ENCODE results near the gene STAT3. TPM values are rescaled to one million over a fixed set of nuclear protein-coding genes. Genes with fewer than 3 reads are reported as not detected.
A peak's percentile ranks its signal among the peaks of the same experiment; 100 is the strongest.

The STAT3 gene
- total RNA-seq, 2 donors from 2014 or later, result 105 to 150 TPM

DNA sequence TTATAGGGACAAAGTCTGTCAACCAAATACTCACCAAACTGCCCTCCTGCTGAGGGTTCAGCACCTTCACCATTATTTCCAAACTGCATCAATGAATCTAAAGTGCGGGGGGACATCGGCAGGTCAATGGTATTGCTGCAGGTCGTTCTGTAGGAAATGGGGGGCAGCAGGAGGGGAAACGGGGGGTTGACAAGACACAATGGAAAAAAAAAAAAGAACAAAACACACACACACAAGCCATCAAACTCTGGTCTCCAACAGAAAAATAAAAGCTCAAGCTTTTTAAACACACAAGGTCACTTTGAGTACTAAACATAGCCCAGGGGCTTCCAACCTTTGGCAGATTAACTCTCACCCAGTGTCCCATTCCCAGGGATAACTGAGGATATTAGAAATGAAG lies 71.5 kb downstream of the STAT3 start:
- Histone ChIP-seq H3K4me1 (peaks cover 0 to 27% of the 10 kb centered on the region in 2 donors), H3K4me3 (no peak overlapping the region)
- TF ChIP-seq, protein P1, sequence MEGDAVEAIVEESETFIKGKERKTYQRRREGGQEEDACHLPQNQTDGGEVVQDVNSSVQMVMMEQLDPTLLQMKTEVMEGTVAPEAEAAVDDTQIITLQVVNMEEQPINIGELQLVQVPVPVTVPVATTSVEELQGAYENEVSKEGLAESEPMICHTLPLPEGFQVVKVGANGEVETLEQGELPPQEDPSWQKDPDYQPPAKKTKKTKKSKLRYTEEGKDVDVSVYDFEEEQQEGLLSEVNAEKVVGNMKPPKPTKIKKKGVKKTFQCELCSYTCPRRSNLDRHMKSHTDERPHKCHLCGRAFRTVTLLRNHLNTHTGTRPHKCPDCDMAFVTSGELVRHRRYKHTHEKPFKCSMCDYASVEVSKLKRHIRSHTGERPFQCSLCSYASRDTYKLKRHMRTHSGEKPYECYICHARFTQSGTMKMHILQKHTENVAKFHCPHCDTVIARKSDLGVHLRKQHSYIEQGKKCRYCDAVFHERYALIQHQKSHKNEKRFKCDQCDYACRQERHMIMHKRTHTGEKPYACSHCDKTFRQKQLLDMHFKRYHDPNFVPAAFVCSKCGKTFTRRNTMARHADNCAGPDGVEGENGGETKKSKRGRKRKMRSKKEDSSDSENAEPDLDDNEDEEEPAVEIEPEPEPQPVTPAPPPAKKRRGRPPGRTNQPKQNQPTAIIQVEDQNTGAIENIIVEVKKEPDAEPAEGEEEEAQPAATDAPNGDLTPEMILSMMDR (IDR thresholded peaks at IDR 0.05), result no peak

DNA sequence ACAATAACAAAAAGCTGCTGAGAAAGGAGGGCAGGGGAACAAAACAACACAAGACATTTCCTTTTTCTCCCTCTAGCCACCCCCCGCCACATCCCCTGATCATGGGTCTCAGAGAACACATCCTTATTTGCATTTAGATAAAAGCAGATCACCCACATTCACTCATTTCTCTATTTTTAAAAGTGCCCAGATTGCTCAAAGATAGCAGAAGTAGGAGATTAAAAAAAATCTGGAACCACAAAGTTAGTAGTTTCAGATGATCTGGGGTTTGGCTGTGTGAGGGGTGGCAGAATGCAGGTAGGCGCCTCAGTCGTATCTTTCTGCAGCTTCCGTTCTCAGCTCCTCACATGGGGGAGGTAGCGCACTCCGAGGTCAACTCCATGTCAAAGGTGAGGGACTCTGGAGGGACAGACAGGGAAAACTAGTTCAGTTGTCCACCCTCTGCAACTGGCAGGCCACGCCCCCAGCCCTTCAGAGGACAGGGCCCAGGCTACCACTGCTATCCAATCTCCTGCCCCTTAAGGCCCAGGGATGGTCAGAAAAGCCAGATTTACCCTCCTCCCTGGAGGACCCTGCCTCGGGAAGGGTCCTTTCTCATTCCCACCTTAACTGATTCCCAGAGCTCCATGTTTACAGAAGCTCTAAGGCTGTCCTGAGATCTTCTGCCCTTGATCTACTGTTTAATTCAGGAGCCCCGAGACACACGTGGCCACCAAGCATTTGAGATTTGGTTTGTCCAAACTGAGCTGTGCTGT lies 72.7 kb downstream of the STAT3 start:
- TF ChIP-seq, protein P1 (IDR thresholded peaks at IDR 0.05), result no peak
- Histone ChIP-seq H3K36me3 (peaks cover 74% of the 10 kb centered on the region), H3K27me3 (no peaks in the 10 kb centered on the region), H3K4me3 (no peak overlapping the region), H3K4me1 (peaks cover 0 to 39% of the 10 kb centered on the region in 2 donors), H3K9me3 (no peaks in the 10 kb centered on the region), H3K27ac (no peak overlapping the region)
- DNase-seq (ENCODE audit: low spot score), result no peak

More for the DNA sequence above, 71.5 kb downstream of the STAT3 start:
- H3K36me3 ChIP-seq, result peaks cover 74% of the 10 kb centered on the region
- H3K27me3 ChIP-seq, result no peaks in the 10 kb centered on the region
- DNase-seq (ENCODE audit: low spot score), result no peak
- H3K9me3 ChIP-seq, result no peaks in the 10 kb centered on the region
- H3K27ac ChIP-seq, result no peak overlapping the region

DNA sequence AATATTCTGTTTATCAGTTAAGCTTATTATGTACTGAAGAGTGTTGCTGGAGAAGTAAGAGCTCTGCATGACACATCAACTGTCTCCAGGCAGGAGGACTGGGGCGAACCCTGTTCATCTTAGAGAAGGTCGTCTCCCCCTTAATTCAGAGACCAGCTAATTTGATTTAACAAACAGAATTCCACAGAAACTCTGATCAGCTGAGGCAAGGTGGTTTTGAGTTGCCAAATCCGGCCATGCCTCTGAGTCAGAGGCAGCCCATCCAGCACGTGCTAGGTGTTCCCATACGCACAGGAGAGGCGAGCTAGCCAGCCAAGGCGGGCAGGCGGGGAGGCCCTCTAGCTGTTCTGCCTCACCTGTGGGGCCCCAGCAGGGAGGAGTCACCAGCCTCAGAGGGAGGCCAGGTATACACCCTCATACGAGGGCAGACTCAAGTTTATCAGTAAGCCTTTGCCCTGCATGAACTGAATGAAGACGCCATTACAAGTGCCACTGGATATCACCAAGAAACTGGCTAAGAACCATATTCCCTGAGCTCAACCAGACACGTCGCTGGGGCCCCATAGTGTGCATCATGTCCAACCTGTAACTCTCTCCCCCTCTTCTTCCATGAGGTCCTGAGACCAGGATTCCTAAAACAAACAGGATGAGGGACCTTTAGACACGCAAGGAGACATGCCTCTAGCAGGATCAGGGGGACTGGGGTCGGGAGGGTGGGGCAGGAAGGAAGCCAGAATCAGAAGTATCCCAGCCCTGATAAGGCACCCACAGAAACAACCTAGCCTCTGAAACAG lies 74.3 kb downstream of the STAT3 start:
- Histone ChIP-seq H3K9me3 (no peaks in the 10 kb centered on the region), H3K4me1 (peaks cover 0 to 42% of the 10 kb centered on the region in 2 donors), H3K27me3 (no peaks in the 10 kb centered on the region), H3K4me3 (no peak overlapping the region), H3K36me3 (peaks cover 73% of the 10 kb centered on the region), H3K27ac (no peak overlapping the region)
- TF ChIP-seq, protein P1 (IDR thresholded peaks at IDR 0.05), result no peak
- DNase-seq (ENCODE audit: low spot score), result no peak

DNA sequence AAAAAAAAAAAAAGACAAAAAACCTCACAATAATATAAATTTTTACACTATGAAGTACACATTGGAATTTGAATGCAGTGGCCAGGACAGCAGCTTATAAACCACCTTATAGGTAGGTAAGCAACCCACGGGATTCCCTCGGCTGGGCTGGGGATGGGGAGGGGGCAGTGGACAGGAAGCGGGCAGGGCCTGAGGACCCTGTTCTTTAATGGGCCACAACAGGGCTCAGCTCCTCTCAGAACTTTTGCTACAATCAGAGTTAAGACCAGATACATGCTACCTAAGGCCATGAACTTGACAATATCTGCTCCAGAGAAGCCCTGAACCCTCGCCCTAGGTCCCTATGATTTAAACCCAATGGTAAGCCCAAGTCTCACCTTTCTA lies 74.9 kb downstream of the STAT3 start:
- Histone ChIP-seq H3K9me3 (no peaks in the 10 kb centered on the region), H3K4me3 (no peak overlapping the region), H3K36me3 (peaks cover 67% of the 10 kb centered on the region), H3K4me1 (peaks cover 0 to 36% of the 10 kb centered on the region in 2 donors), H3K27ac (no peak overlapping the region), H3K27me3 (no peaks in the 10 kb centered on the region)
- DNase-seq (ENCODE audit: low spot score), result no peak
- TF ChIP-seq, protein P1 (IDR thresholded peaks at IDR 0.05), result no peak

DNA sequence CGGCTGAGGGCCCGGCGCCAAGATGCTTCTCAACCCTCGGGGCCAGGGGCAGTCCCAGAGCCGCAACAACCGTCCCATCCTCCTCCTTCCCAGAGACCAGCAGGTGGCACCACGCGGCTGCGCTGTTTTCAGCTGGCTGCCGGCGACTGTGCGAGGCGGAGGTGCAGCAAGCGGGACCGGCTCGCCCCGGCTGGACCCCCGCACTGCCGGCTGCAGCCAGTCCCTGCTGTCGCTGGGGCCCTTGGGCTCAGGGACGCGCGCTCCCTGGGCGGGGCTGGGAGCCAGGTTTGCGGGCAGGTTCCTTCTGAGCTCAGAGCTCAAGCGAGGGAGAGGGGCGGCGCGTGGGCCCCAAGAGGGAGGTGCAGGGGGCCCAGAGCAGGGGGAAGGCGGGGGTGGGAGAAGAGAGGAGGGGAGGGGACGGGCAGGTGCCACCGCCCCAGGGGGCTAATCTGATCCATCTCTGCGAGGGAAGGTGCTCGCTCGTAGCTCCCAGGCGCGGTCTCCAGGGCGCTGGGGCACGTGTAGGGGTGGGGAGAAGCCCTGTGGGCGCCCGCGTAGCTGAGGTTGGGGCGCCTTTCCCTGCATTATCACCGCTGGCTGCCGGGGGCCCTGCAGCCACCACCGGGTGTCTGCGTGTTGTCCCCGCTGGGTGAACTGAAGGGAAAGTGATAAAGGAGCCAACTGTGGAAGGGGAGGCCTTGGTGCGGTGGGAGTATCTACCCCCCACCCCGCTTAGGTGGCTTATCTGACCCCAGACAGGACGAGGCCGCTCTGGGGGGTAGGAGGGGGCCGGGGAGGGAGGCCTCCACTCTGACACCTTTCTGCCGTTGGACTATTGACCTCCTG lies 75.7 kb downstream of the STAT3 start:
- H3K4me1 ChIP-seq, result peaks cover 0 to 35% of the 10 kb centered on the region in 2 donors
- H3K9me3 ChIP-seq, result no peaks in the 10 kb centered on the region
- peak overlapping the region in 1 of 2 donors; percentile 42 for H3K4me3 ChIP-seq
- TF ChIP-seq, protein P1 (IDR thresholded peaks at IDR 0.05), result peak; percentile 69 to 81
- peak; percentile 88 for DNase-seq (ENCODE audit: low spot score)
- H3K36me3 ChIP-seq, result peaks cover 68% of the 10 kb centered on the region
- no peaks in the 10 kb centered on the region for H3K27me3 ChIP-seq
- peak overlapping the region; percentile 79 for H3K27ac ChIP-seq

Data from right atrium auricular region (tissue), 2 donors.